RKO (cell line): ENCODE measurements around the gene ZNF236.
"Not testable (repeated sequence)": the region's sequence is repeated elsewhere in the genome, so short reads cannot be mapped to it uniquely, and the experiment has no call there.

Experiments used
- DNase-seq: peaks from one replicate; pipeline ENCODE4 v3.0.0-alpha.2; 2016; ENCODE audit warnings: low spot score

The ZNF236 gene

DNA sequence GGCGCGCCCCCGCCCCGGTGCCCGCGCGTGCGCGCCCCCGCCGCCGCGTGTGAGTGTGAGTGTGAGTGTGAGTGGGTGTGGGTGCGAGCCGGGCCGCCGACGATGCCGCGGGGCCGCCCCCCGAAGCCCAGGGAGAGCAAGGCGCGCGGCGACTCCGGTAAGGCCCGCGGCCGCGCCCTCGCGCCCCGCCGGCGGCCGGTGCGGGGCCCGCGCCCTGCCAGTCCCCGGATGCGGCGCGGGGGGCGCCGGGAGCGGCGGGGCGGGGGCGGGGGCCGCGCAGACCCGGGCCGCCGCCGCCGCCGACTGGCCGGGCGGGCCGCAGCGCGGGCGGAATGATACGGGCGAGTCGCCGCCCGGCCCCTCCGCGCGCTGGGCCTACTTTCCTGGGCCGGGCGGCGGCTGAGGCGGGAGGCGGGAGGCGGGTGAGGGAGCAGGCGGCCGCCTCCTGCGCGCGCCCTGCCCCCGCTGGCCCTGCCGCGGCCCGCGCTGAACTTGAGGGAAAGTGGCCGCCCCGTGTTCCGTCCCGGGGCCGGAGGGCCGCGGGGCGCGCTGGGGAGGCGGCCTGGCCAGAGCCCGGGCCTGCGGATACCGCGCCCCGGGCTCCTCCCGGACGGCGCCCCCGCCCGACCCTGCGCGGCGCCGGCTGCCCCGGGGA, at the start of gene ZNF236:
Gene ZNF236, plus strand, starts transcription at position 52 of the 655 bp plus-strand sequence. Its CDS starts 51 bp downstream, at position 103.
- DNase-seq: peak; percentile 73

DNA sequence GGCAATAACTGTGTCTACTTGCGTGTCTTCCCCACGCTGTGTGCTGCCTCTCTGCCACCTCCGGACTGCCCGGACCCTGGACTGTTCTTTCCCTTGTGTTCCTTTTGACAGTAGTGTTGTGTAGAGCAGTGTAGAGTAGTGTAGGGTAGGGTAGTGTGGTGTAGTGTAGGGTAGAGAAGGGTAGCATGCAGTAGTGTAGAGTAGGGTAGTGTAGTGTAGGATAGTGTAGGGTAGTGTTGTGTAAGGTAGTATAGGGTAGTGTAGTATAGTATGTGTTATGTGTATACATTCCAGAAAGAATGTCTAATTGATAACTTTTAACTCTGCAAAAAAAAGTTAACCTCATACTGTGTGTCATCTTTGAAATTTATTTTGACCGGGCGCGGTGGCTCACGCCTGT, 49.7 kb upstream of the ZNF236 start:
- no peak for DNase-seq

DNA sequence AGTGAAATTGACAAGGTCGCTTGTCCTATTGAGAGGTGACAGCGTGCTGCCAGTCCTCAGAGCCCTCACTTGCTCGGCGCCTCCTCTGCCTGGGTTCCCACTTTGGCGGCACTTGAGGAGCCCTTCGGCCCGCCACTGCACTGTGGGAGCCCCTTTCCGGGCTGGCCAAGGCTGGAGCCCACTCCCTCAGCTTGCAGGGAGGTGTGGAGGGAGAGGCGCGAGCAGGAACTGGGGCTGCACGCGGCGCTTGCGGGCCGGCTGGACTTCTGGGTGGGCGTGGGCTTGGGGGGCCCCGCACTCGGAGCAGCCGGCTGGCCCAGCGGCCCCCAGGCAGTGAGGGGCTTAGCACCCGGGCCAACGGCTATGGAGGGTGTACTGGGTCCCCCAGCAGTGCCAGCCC, 45.3 kb upstream of the ZNF236 start:
- not testable (repeated sequence) for DNase-seq

DNA sequence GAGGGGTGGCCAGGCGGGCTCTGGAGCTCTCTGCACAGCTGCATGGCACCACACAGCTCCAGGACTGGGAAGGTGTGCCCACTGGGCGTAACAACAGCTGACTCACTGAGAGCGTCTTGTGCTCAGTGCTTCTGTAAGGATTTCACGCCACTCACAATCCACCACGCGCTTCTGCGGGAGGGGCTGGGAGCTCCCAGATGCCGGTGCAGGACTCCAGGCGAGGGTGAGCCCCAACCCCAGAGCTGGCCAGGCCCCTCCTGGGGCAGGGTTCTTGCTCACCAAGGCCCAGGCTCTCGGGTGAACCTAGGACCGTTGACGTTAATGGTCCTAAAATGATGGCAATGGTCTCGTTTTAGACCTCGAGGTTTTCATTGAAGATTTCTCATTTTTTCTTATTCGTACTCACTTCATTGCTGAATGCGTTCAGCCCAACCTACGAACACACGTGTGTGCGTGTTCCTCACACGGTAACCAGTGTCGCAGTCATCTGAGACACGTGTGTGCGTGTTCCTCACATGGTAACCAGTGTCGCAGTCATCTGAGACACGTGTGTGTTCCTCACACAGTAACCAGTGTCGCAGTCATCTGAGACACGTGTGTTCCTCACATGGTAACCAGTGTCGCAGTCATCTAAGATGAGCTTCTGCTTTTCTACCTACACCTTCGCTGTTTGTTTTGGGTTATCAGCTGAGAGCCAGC, 38.4 kb upstream of the ZNF236 start:
- no peak for DNase-seq

DNA sequence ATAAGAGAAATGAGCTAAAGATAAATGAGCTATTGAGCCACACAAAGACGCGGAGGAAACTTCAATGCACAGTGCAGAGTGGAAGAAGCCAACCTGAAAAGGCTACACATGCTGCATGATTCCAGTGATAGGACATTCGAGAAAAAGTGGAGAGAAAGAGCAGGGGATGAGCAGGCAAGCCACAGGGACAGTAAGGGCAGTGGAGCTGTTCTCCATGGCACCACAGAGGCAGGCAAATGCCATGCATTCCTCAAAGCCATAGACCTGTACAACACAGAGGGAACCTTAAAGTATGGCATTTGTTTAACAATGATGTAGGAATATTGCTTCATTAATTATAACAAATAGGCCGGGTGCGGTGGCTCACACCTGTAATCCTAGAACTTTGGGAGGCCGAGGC, 36.5 kb upstream of the ZNF236 start:
- DNase-seq: no peak

DNA sequence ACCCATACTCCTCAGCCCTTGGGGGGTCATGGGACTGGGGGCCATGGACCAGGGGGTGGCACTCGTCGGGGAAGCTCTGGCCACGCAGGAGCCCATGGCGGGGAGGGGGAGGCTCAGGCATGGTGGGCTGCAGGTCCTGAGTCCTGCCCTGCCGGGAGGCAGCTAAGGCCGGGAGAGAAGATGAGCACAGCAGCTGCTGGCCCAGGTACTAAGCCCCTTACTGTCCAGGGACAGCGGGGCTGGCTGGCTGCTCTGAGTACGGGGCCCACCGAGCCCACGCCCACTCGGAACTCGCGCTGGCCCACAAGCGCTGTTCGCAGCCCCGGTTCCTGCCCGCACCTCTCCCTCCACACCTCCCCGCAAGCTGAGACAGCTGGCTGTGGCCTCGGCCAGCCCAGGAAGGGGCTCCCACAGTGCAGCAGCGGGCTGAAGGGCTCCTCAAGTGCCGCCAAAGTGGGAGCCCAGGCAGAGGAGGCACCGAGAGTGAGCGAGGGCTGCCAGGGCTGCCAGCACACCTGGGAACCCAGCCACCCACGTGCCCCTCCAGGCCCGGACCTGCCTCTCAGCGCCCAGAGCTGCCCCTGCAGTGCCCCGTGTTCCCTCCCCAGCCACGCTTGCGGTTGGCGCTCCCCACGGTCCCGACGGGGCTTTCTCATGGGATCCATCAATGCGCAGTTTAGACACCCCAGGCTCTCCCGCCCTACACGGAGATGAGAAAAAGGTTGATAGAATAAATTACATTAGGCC, 33.6 kb upstream of the ZNF236 start:
- DNase-seq: no peak

DNA sequence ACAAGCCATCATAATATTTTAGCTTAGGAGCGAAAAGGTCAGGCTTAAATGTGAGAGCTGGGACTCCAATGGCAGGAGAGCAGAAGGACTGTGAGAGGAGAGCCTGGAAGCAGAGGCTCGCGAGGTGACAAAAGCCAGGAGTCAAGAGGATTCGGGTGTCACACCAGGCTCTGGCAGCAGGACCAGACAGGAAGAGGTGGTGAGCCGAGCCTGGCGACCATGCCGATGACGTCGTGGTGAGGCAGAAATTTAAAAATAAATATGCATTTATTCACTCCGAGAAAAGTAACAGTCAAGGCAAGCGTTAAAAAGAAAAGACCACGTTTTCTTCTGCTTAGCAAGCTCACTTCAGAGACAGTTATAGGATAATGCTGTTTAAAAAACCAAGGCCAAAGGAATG, 31.3 kb upstream of the ZNF236 start:
- DNase-seq: no peak

DNA sequence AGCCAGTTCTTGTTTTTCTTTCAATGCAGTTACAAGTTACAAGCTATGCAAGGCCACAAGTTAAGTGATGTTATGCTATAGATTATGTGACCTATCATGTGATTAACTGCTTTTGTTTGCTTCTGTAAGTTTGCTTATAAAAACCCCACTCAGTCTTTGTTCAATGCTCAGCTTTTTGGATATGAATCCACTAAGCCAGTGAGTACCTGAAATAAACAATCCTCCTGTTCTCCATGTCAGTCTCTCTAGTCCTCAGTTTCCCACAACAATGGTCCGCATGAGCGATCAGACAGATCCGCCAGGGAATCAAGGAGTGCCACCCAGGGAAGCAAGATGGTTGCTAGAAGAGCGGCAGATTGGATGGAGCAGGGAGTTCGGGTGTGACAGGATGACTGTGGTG, 30.7 kb upstream of the ZNF236 start:
- DNase-seq: no peak

DNA sequence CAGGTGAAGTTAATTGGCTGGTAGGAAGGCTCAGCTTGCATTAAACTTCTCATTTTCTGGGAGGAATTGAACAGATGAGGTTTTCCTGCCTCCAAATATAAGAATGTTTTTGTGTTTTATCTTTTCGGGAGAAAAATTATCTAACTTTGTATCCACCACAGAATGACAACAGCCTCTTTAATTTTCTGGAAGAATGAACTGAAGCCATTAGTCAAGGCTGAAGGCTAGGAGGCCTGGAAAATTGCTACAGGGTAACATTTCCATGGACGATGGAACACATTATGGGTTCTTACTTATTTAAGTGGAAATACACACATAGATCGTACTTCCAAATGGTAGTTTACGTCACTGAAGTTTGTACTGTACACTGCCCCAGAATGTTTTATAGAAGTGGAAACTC, 28.0 kb upstream of the ZNF236 start:
- no peak for DNase-seq

DNA sequence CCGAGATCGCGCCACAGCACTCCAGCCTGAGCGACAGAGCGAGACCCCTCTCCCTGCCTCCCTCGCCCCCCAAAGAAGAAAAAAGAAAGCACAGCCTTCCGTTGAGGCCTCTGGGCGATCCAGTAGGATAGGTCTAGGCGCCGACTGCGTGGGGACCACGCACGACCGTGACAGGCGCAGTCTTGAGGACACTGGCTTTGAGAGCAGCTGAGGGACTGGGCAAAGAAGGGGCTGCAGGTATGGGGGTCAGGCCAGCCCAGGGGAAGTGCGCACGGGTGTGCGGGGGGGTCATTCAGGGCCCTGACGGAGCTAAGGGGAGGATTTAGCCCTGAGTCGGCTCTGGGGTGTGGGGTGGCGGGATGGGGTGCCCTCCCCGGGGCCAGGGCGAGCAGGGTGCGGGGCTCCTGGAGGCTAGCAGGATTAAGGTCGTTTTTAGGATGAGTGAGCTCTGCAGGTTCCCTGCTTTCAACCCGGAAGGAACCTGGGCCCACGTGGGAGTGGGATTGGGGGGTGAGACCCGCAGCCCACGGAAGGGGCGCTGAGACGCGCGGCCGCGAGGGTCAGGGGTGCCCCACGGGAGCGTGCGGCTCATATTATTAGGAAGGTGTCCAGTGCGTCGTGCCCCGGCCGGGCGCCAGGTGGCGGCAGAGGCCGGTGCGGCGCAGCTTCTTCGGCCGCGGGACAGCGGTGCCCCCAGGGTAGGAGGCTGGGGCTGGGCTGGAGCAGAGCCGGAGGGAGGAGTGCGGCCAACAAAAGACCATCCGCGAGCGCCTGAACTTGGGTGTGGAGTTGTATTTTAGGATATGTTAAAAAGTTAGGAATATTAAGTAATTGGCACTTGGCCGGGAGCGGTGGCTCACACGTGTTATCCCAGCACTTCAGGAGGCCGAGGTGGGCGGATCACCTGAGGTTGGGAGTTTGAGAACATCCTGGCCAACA, 20.5 kb upstream of the ZNF236 start:
- DNase-seq: peak; percentile 74

DNA sequence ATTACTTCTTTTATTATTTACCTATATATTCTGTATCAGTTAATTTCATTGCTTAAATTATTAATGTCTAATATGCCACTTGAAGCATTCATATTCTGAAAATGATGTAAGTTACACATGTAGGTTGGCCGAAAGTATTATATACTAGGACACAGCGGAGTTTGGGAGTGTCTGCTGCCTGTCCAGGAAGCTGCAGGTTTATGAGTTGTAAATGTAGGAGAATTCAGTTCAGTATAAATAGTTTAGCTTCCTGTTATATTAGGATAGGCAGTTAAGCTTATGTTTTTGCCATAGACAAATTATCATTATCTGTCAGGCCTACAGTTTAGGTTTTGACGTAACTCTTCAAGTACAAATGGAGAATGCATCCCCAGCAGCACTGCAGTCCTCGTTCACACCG, 18.9 kb upstream of the ZNF236 start:
- no peak for DNase-seq

DNA sequence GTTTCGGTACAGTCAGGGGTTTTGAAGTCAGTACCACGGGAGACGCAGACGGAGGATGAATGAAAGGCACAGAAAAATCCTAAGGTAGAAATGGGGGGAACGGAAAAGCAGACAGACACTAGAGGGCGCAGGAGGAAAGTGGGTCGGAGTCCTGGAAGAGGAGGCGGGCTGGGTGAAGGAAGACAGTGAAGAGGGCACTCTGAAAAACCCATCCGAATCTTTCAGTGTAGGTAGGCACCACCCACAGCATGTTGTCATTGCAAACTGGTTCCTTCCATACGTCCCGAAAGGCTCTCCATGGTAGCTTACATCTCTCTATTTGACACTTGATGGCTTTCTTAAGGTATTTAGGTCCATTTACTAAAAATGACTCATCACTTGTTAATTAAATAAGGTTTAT, 18.5 kb upstream of the ZNF236 start:
- peak; percentile 75 for DNase-seq

DNA sequence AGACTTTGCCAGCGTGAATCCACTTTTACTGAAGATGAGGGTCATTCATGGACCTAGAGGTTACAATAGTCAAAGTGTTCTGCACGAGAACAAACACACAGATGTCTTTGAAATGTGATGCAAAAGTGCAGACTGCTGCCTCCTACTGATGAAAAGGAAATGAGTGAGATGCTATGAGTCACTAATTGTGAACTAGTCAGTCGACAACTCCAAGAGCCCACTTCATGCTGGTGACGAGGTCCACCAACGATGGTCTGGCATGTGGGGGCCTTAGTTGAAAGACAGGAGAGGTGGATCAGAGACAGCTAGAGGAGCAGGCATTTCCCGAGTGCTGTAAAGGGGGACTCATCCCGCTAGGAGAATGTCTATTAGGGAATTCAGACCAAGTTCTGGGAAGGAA, 17.1 kb upstream of the ZNF236 start:
- DNase-seq: peak; percentile 67

DNA sequence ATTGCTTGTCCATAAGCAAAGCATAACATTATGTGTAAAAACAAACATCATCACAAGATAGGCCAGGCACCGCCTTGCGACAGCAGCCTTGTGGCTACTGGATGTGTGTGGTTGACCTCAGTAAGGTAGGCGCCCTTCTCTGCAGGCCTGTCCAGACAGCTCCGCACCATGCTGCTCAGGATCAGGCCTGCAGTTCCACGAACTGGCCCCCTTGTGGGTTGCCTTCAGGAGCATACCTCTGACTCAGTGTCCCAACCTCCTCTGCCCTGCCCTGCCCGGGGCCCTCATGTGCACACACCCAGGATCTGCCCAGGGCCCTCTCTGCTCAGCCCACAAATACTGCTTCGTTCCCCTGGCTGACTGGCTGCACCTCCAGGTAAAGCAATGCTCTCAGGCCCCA, 16.1 kb upstream of the ZNF236 start:
- DNase-seq: no peak

DNA sequence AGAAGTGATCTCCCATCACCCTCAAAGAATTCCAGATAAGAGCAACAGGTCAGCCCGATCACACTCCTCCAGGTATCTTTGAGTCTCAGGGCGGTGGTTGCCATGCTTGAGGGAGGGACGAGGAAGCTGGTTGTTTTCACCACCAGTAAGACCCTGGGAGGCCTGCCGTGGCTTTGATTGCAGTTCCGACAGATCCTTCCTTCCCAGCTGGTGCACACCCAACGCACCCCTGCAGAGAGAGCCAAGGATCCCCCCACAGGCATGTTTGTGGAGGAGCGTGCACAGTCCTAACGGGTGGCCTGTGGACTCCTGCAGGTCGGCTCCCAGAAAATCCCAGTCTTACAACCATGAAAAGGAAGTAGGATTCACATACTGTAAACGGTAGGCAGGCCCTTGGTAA, 13.8 kb upstream of the ZNF236 start:
- no peak for DNase-seq

DNA sequence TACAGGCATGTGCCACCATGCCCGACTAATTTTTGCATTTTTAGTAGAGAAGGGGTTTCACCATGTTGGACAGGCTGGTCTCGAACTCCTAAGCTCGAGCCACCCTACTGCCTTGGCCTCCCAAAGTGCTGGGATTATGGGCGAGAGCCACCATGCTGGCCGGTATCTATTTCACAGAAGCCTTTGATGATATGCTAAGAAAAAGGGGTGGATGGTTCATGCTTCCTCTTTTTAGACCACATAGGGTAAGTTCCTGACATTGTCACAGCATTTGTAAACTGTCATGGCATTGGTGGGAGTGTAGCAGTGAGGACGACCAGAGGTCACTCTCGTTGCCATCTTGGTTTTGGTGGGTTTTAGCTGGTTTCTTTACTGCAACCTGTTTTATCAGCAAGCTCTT, 10.8 kb upstream of the ZNF236 start:
- not testable (repeated sequence) for DNase-seq

DNA sequence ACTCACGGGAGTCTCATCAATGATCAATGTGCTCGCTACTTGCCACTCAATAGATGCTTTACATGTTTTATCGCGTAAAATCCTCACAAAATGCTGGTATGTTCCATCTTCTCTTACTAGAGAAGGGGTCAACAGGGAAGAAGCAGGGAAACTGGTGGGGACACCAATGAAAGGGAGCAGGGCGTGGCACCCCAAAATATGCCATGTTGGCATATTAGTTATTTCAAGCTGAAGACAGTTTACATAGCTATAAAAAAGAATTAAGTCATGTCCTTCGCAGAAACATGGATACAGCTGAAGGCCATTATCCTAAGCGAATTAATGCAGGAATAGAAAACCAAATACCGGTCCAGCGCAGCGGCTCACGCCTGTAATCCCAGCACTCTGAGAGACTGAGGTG, 8.1 kb upstream of the ZNF236 start:
- no peak for DNase-seq

DNA sequence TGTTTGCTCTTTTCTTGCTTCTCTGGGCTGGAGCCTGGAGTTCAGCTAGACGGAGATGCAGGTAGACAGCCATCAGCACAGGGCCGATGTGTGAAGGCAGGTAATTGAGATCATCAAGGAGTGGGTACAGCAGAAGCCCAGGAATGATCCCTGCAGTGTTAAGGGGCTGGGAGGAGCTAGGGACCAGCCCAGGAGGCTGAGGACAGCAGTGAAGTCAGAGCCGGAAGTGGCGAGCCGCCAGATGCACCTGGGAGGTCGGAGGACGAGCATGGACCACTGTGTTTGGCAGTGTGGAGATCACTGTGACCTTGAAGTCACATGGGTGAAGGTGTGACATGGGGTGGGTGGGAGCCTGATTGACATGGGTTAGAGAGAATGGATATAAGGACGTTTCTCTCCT, 6.2 kb upstream of the ZNF236 start:
- DNase-seq: no peak

DNA sequence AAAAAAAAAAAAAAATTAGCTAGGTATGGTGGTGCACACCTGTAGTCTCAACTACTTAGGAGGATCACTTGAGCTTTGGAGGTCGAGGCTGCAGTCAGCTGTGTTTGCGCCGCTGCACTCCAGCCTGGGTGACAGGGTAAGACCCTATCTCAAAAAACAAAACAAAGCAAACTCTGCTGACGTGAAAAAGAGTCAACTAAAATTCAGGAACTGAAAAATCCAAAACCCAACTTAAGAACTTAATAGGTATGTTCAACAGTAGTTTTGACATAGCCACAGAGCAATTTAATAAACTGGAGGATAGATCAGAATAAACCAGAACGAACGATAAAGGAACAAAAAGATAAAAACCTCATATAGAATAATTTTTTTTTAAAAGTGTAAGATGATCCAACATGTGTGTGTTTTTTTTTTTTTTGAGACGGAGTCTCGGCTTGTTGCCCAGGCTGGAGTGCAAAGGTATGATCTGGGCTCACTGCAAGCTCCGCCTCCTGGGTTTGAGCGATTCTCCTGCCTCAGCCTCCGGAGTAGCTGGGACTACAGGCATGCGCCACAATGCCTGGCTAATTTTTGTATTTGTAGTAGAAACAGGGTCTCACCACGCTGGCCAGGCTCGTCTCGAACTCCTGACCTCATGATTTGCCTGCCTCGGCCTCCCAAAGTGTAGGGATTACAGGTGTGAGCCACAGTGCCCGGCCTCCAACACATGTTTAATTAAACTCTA, 4.3 kb upstream of the ZNF236 start:
- no peak for DNase-seq

DNA sequence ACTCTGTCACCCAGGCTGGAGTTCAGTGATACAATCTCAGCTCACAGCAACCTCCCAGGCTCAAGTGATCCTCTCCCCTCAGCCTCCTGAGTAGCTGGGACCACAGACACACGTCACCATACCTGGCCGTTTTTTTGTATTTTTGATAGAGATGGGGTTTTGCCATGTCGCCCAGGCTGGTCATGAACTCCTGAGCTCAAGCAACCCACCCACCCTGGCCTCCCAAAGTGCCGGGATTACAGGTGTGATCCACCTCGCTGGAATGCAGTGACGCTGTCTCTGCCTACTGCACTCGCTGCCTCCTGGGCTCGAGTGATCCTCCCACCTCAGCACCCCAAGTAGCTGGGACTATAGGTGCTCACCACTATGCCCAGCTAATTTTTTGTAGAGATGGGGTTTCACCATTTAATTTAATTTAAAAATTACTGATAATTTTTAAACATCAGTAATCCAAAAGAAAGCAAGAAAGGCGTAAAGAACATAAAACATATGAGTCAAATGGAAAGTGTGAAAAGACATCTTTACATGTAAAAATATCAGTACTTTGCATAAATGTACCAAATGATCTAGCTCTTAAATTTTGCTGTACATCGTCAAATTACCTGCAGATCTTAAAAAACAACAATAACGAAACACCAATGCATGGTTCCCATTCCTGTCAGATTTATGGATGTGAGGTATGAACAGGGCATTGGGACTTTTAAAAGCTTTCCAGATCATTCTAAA, 2.8 kb upstream of the ZNF236 start:
- no peak for DNase-seq

DNA sequence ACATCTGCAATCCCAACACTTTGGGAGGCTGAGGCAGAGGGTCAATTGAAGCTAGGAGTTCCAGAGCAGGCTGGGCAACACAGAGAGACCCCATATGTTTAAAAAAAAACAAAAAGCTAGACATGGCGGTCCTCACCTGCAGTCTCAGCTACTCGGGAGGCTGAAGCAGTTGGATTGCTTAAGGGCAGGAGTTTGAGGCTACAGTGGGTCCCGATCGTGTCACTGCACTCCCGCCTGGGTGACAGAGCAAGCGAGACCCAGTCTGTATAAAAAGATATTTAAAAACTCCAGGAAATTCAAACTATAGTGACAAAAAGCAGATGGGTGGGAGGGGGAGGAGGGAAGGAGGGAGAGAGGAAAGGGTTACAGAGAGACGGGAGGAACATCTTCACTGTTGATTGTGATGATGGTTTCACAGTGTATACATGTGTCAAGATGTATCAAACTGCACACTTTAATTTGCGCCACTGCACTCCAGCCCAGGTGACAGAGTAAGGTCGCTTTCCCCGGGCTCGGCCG, 942 bp upstream of the ZNF236 start:
- peak; percentile 26 for DNase-seq
